GM06990 (cell line): ENCODE data around the gene CRTC3.

ENCODE experiments used
- DNase-seq: peaks from one replicate; pipeline ENCODE4 v3.0.0-alpha.2; 2011; ENCODE audit not compliant: insufficient read length; ENCODE audit errors: extremely low read depth
- H3K27me3 ChIP-seq: replicated peaks from 2 replicates; pipeline ENCODE4 v1.6.0; 2011; ENCODE audit warnings: low read length; ENCODE audit not compliant: control insufficient read depth, insufficient read depth
- H3K36me3 ChIP-seq: 2 replicates; pipeline ENCODE4 v1.5.1; 2011; ENCODE audit warnings: low read length; ENCODE audit not compliant: control insufficient read depth, insufficient read depth
- H3K4me3 ChIP-seq: replicated peaks from 2 replicates; pipeline ENCODE4 v1.5.1; 2011; ENCODE audit warnings: low read depth, mild to moderate bottlenecking, control low read depth, low read length
- CTCF ChIP-seq: IDR thresholded peaks from 2 replicates; pipeline ENCODE4 v1.5.1; 2011; ENCODE audit warnings: low read length, control low read depth, mild to moderate bottlenecking, inconsistent platforms; ENCODE audit not compliant: insufficient read depth, poor library complexity, severe bottlenecking

The CRTC3 gene

GRCh38 chr15:90681056-90681455, 151.3 kb downstream of the CRTC3 start:
- Histone ChIP-seq H3K4me3 (no peak overlapping the region), H3K36me3 (no peaks in the 10 kb centered on the region), H3K27me3 (no peaks in the 10 kb centered on the region)
- TF ChIP-seq CTCF = no peak
- no peak for DNase-seq

- Histone ChIP-seq H3K36me3 (no peaks in the 10 kb centered on the region), H3K4me3 (no peak overlapping the region), H3K27me3 (no peaks in the 10 kb centered on the region)
- no peak for TF ChIP-seq CTCF
- DNase-seq = no peak
Measured at GRCh38 chr15:90681480-90681879, 151.8 kb downstream of the CRTC3 start.

GRCh38 chr15:90683371-90683770, 153.6 kb downstream of the CRTC3 start:
- DNase-seq = no peak
- no peaks in the 10 kb centered on the region for H3K27me3 ChIP-seq
- H3K36me3 ChIP-seq = no peaks in the 10 kb centered on the region
- no peak overlapping the region for H3K4me3 ChIP-seq
- TF ChIP-seq CTCF = no peak

- Histone ChIP-seq H3K27me3 (no peaks in the 10 kb centered on the region), H3K36me3 (no peaks in the 10 kb centered on the region), H3K4me3 (no peak overlapping the region)
- no peak for TF ChIP-seq CTCF
- no peak for DNase-seq
Measured at GRCh38 chr15:90683876-90684275, 154.2 kb downstream of the CRTC3 start.

GRCh38 chr15:90684281-90684680, 154.6 kb downstream of the CRTC3 start:
- Histone ChIP-seq H3K4me3 (no peak overlapping the region), H3K36me3 (no peaks in the 10 kb centered on the region), H3K27me3 (no peaks in the 10 kb centered on the region)
- TF ChIP-seq CTCF = no peak
- DNase-seq = no peak
